Activated naive CD8-positive, alpha-beta T cell treated with anti-CD3 and anti-CD28 coated beads, Interleukin-2, amount 50 U/mL, for 24 hours (primary cell): ENCODE data around the gene DCAF4.
"Not testable (repeated sequence)": the region's sequence is repeated elsewhere in the genome, so short reads cannot be mapped to it uniquely, and the experiment has no call there.

Source experiments
- ATAC-seq: fragments of 150-1000 bp; cut with Tn5 transposase; one replicate; pipeline ENCODE4 v1.10.0; 2021
- DNase-seq: peaks from one replicate; pipeline ENCODE4 v3.0.0; 2021
- H3K27ac Mint-ChIP-seq: one replicate; pipeline ENCODE4 v1.8.0; 2021; ENCODE audit warnings: mild to moderate bottlenecking, mixed read lengths
- H3K27me3 Mint-ChIP-seq: one replicate; pipeline ENCODE4 v1.8.0; 2021; ENCODE audit warnings: mixed read lengths
- H3K36me3 Mint-ChIP-seq: one replicate; pipeline ENCODE4 v1.8.0; 2021; ENCODE audit warnings: low read depth, mixed read lengths
- H3K4me1 Mint-ChIP-seq: one replicate; pipeline ENCODE4 v1.8.0; 2021; ENCODE audit warnings: mixed read lengths
- H3K4me3 Mint-ChIP-seq: one replicate; pipeline ENCODE4 v1.8.0; 2021; ENCODE audit warnings: mild to moderate bottlenecking, moderate library complexity, mixed read lengths
- H3K9me3 Mint-ChIP-seq: one replicate; pipeline ENCODE4 v1.8.0; 2021; ENCODE audit warnings: mixed read lengths

DCAF4 gene

DNA sequence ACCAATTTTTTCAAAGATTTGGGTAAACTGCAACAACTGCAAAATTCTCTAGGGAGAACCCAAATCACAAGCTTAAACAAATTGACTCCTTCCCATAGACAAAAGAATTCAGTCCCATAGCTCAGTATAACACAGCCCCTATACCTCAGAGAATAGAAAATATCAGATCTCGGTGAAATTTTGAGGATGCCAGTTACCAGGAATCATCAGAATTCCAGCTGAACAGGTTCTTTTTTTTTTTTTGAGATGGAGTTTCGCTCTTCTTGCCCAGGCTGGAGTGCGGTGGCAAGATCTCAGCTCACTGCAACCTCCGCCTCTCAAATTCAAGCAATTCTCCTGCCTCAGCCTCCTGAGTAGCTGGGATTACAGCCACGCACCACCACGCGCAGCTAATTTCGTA, 63.9 kb downstream of the DCAF4 start:
- Mint-ChIP-seq H3K27ac (no peak overlapping the region), H3K9me3 (no peaks in the 10 kb centered on the region), H3K4me1 (no peaks in the 10 kb centered on the region), H3K36me3 (peaks cover 12% of the 10 kb centered on the region), H3K27me3 (no peaks in the 10 kb centered on the region), H3K4me3 (no peak overlapping the region)
- no peak for ATAC-seq
- DNase-seq, result no peak

DNA sequence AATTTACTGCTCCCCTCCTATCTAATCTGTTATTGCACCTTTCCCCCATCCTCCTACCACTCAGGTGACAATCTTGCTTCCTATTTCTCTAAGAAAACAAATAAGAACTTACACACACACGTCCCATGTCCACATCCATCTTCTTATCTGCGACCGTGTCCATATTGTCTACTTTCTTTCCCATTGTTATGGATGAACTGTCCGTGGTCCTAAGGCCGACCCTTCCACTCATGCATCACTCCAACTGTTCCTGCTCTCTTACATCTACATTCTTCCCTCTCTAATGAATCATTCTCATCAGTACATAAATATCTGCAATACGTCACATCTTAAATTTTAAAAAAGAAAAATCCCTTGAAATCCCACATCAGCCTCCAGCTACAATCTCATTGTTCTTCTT, 70.7 kb downstream of the DCAF4 start:
- H3K9me3 Mint-ChIP-seq, result no peaks in the 10 kb centered on the region
- peaks cover 2% of the 10 kb centered on the region for H3K4me1 Mint-ChIP-seq
- no peak for DNase-seq
- peaks cover 21% of the 10 kb centered on the region for H3K36me3 Mint-ChIP-seq
- no peak for ATAC-seq
- H3K27me3 Mint-ChIP-seq, result no peaks in the 10 kb centered on the region
- no peak overlapping the region for H3K4me3 Mint-ChIP-seq
- H3K27ac Mint-ChIP-seq, result no peak overlapping the region

DNA sequence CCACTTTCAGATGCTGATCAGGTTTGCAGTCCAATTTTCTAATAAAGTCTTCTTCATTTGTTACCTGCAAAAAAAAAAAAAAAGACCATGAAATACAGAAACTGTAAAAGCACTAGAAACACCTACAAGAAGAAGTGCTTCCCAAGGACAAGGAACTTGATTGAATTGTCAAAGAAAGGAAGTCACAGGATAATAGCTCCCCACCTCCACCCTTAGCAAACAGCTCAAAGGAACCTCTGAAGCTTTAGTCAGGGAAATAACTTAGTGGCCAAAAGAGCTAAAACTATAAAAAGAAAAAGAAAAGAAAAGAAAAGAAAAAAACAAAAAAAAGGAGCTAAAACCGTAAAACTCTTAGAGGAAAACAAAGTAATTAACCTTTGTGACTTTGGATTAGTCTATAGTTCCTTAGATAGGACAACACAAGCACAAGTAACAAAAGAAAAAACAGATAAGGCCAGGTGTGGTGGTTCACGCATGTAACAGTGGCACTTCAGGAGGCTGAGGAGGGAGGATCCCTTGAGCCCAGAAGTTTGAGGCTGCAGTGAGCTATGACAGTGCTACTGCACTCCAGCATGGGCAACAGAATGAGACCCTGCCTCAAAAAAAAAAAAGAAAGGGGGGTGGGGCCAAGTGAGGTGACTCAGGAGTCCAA, 72.1 kb downstream of the DCAF4 start:
- Mint-ChIP-seq H3K27me3 (no peaks in the 10 kb centered on the region), H3K36me3 (peaks cover 21% of the 10 kb centered on the region), H3K4me3 (no peak overlapping the region), H3K27ac (no peak overlapping the region), H3K4me1 (peaks cover 3% of the 10 kb centered on the region), H3K9me3 (no peaks in the 10 kb centered on the region)
- no peak for ATAC-seq
- no peak for DNase-seq

- H3K9me3 Mint-ChIP-seq, result no peaks in the 10 kb centered on the region
- no peak for ATAC-seq
- H3K4me1 Mint-ChIP-seq, result peaks cover 3% of the 10 kb centered on the region
- no peak overlapping the region for H3K4me3 Mint-ChIP-seq
- H3K27me3 Mint-ChIP-seq, result no peaks in the 10 kb centered on the region
- no peak overlapping the region for H3K27ac Mint-ChIP-seq
- H3K36me3 Mint-ChIP-seq, result peaks cover 19% of the 10 kb centered on the region
- no peak for DNase-seq
Measured at GRCh38 chr14:72999316-72999715, 73.1 kb downstream of the DCAF4 start.

GRCh38 chr14:73000073-73000472, 73.8 kb downstream of the DCAF4 start:
- Mint-ChIP-seq H3K27ac (no peak overlapping the region), H3K4me1 (peaks cover 3% of the 10 kb centered on the region), H3K36me3 (peaks cover 19% of the 10 kb centered on the region), H3K27me3 (no peaks in the 10 kb centered on the region), H3K4me3 (no peak overlapping the region), H3K9me3 (no peaks in the 10 kb centered on the region)
- no peak for DNase-seq
- ATAC-seq, result no peak

DNA sequence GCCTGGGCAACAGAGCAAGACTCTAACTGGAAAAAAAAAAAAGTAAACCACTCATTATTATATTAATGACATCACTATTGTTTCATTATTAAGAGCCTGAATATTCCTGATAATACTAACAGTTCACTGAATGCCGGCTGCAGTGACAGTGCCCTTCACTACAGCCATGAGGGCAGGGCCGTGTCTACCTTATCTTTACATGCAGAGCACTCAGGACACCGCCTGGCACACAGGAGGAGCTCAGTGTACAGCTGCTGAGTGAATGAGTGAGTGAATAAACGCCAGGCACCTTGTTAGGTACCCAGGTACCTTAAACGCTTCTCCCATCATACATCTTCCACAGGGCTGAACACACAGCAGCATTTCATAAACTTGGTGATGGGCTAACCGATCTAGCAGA, 77.4 kb downstream of the DCAF4 start:
- H3K27me3 Mint-ChIP-seq, result no peaks in the 10 kb centered on the region
- no peak overlapping the region for H3K4me3 Mint-ChIP-seq

DNA sequence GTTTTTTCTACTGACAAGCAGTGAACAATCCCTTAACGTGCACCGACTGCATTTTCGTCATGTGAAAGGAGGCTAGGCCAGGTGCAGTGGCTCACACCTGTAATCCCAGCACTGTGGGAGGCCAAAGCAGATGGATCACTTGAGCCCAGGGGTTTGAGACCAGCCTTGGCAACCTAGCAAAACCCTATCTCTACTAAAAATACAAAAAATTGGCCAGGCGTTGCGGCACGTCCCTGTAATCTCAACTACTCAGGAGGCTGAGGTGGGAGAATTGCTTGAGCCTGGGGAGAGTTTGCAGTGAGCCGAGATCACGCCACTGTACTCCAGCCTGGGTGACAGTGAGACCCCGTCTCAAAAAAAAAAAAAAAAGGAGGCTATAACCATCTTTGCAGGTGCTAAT, 78.4 kb downstream of the DCAF4 start:
- not testable (repeated sequence) for ATAC-seq, DNase-seq, H3K4me3 Mint-ChIP-seq, H3K27me3 Mint-ChIP-seq, H3K9me3 Mint-ChIP-seq, H3K36me3 Mint-ChIP-seq, H3K4me1 Mint-ChIP-seq, H3K27ac Mint-ChIP-seq

More for the DNA sequence above, 77.4 kb downstream of the DCAF4 start:
- Mint-ChIP-seq H3K27ac (no peak overlapping the region), H3K36me3 (no peaks in the 10 kb centered on the region), H3K9me3 (no peaks in the 10 kb centered on the region), H3K4me1 (peaks cover 3% of the 10 kb centered on the region)
- ATAC-seq, result no peak
- DNase-seq, result no peak

DNA sequence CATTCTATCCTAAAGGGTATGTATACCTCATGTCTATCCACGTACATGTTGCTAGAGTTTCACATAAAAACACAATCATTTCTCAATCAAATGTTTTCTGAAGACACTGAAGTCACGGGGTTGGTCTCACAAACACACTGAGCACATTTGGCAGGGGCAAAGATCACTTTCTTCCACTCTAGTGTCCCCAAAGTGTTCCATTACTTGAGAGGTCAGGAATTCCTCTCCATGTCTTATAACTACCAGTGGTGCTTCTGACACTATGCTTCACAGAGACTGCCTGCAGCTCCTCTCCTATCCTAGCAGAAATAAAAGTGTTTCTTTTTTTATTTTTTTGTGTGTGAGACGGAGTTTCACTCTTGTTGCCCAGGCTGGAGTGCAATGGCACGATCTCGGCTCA, 81.6 kb downstream of the DCAF4 start:
- H3K27ac Mint-ChIP-seq, result no peak overlapping the region

DNA sequence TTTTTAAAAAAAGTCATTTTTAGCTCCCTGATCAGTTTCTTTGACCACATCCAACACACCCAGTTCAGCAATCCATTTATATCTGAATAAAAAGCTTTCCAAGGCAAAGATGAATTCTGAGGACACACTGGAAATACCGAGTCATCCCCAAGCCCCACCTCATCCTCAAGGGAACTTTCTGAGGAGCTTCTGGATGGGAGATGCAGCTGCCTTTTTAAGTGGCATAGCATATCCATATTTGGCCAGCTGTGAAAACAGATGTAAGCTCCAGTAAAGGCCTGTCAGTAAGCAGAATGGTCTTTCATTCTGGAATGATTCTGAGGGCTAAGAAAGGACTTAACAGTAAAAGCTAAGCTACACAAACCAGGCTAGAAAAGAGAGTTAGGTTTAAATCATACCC, 82.2 kb downstream of the DCAF4 start:
- Mint-ChIP-seq H3K4me1 (peaks cover 1% of the 10 kb centered on the region), H3K9me3 (no peaks in the 10 kb centered on the region), H3K4me3 (no peak overlapping the region), H3K27ac (no peak overlapping the region), H3K27me3 (no peaks in the 10 kb centered on the region), H3K36me3 (peaks cover 10% of the 10 kb centered on the region)
- no peak for DNase-seq
- ATAC-seq, result no peak

More for the DNA sequence above, 81.6 kb downstream of the DCAF4 start:
- no peak overlapping the region for H3K4me3 Mint-ChIP-seq
- no peaks in the 10 kb centered on the region for H3K27me3 Mint-ChIP-seq
- H3K9me3 Mint-ChIP-seq, result no peaks in the 10 kb centered on the region
- no peak for ATAC-seq
- H3K36me3 Mint-ChIP-seq, result peaks cover 10% of the 10 kb centered on the region
- H3K4me1 Mint-ChIP-seq, result no peaks in the 10 kb centered on the region
- no peak for DNase-seq
